HCEC 1CT (cell line): ENCODE data around the gene FCF1.
A peak's percentile ranks its signal among the peaks of the same experiment; 100 is the strongest.

ENCODE experiments used
- DNase-seq: peaks from one replicate; pipeline ENCODE4 v3.0.0-alpha.2; 2017

The FCF1 gene, protein sequence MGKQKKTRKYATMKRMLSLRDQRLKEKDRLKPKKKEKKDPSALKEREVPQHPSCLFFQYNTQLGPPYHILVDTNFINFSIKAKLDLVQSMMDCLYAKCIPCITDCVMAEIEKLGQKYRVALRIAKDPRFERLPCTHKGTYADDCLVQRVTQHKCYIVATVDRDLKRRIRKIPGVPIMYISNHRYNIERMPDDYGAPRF

DNA sequence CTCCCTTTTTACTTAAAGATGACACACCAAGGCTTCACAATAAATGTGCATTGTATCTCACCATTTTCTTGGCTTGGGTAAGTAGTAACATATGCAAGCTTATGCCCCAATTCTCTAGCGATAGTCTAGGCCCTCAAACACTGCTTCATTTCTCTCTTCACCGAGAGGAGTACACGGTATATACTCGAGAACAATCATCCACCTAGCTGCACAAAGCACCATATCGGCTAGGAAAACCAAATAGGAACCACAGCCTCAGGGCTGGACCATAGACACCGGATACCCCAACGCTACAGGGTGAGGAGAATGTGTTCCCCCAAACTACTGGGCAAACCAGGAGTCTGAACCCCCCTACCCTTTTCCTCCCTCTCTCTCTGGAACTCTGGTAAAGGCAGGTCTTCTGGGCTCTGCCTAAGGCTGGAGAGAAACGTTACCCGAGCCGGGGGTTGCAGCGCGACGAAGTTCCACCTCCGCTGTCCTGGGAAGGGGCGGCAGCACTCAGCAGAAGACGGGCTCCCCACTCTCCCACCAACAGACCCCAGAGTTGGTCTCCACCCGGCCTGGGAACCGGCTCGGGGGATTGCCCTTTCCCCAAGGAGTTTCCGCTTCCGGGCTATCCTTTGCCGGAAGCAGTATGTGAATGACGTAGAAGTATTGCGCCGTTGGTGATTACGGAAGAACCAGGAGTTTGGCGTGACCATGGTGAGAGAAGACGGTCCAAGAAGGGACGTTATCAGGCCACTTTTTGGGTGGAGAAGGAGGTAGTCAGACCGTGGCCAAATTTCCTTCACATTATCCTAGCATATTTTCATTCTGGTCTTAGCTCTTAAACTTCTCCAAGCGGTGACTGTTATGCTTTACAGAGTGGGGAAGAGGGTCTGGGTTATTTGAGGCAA is at the start of gene FCF1, which contains the start of gene AREL1:
Gene FCF1 (plus strand): TSS at position 646 of the 896 bp plus-strand sequence. CDS start 54 bp downstream, at position 700.
Gene AREL1 (minus strand): TSS at position 582 of the 896 bp plus-strand sequence. CDS start 27,465 bp downstream, outside the sequence.
- peak; percentile 87 for DNase-seq

DNA sequence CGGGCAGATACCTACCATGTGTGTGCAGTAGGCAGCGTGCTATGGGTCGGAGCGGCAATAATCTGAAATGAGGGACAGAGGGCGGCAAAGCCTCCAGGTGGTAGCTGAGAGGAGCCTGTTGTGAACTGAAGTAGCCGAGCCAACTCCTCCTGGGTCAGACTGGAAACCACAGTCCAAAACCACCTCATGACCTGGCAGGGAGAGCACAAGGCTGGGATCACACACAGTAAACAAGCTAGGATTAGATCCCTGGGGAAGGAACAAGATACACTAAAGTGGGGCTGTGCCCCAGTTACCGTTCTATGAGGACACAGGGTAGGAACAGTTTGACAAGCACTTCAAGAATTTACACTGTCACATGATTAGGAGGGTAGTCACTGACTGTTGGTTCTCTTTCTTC is 49.1 kb upstream of the FCF1 start:
- DNase-seq: peak; percentile 62

DNA sequence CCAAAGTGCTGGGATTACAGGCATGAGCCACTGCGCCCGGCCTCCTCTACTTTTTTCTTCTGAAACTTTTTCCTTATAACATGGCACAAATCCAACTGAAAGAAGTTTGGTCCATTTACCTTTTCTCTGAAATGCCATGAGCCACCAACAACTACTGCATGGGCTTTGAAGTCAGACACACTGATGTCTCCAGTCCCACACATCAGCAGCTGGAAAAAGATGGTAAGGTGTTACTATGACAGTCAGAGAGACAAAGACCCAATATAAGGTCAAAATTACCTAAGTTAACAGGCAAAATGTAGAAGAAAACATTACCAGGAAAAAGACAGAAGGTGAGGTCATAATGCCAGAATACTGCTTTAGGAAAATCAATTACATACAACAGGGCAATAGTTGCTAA is 48.2 kb upstream of the FCF1 start:
- no peak for DNase-seq

DNA sequence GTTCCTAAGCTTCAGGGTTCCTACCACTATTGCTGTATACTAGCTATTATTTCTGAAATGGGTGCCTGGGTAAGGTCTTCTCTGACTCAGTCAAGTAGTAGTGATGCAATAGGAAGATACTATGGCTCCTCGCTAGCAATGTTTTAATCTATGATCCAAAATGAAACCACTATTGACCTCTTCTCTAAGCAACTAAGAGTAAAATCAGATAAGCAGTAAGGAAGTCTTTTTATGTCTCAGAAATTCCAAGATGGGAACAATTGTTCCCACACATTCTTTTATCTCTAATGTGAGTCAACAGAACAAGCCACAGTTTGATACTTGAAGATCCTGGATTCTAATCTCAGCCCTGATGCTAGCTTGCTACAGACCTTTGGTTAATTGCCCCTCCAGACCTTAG is 45.2 kb upstream of the FCF1 start:
- no peak for DNase-seq

DNA sequence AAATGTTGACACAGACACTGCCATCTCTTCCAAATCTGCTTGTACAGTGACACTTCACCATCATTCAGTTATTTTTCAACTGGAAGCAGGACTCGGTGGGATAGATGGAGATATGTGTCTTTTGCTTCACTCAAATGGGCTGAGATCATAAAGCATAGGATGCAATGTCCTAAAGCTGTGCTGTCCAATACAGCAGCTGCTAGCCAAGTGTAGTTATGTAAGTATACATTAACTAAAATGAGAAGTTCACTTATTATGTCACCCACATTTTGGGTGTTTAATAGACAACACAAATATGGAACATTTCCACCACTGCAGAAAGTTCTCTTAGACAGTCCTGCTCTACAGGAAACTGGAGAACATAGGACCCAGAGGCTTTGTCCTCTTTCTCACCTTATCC is 43.7 kb upstream of the FCF1 start:
- no peak for DNase-seq

DNA sequence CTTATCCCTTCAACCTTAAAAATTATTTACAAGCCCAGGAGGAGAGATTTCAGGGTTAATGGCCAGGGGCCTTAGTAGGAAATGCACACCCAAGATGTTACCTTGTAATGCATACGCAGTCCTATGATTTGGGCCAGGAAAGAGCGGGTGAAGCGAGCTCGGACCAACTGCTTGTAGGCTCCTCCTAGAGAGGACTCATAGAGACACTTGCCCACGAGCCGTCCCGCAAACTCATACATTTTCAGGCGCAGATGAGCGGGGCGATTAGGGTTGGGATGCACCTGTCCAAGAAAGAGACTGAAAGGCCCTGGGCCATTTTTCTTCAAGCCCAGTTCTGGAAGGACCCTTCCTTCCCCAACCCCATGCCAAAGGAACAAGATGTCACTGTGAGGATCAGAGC is 43.1 kb upstream of the FCF1 start:
- DNase-seq: no peak

DNA sequence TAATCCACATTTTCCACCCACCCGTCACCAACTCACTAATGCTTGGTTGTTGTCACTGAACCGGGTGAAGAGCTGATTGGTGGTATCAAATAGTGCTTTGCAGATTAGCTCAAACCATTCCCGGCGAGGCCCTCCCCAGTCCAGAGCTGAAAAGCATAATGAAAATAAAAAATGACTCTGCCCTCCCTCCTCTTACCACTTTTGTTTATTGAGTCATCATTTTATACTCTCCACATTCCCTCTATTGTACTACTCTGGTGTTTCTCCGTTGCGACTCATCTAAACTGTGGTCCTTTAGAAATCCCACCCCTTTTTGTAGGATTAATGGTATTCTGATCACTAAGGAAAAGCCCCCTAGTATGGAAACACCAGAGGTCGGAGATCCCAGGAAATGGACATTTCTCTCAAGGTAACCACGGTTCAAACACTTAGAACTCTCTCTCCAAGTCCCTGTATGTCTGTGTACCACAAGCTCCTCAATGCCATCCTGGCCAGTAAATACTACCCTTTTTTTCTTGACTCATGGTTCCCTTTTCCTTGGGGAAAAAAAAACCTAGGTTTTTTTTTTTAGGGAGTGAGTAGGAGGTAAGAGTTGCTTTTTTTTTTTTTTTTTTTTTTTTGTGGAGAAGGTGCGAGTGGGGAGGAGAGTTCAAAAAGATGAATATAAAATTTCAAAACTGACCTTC is 42.1 kb upstream of the FCF1 start:
- peak; percentile 61 for DNase-seq

DNA sequence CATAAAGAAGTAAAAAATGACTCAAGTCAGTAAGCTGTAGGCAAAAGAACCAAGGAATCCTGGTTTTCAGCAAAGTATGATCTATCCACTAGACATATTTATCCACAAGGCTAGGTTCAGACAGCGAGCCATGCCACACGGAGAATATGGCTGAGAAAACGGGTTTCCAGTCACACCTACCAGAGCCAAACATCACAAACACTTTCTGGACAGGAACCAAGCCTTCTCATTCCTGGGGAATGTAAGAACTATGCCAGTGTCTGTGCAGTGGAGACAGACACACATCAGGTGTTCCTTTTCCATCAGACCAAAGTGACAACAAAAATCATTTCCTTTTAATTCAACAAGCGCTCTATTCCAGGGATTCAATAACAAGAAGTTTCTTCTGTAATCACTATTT is 41.2 kb upstream of the FCF1 start:
- DNase-seq: peak; percentile 47

DNA sequence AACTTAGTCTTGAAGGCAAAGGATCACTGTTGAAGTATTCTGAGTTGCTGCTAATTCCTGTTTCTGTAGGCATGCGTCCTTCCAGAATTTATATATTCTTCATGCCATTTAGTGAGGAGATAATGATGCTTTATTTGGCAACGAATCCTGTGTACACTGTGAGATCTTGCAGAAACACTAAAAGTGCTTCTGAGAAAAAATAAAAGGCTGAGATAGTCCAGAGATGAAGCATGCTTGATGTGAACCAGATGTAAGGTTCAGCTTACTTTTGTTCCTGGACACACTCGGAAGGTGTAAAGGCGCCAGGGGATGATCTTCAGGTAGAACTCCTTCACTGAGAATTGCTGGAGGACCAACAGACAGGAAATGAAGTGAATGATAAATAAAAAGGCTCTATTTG is 39.2 kb upstream of the FCF1 start:
- no peak for DNase-seq

DNA sequence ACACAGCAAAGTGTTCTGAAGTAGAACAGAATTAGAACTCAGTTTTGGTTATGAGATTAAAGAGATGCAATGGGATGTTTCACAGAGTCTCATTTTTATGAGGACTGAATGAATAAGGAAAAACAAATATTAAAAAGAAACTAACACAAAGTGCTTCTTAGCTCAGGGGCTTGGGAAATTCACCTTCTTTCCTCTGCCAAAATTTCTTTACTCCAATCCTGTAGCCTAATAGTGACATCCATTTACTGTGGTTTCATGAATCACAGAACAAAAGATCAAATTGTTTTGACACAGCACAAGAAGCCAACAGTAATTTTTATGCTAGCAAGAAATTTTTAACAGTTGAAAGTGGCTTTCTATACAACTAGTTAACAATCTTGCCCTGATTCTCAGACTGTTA is 37.7 kb upstream of the FCF1 start:
- no peak for DNase-seq

DNA sequence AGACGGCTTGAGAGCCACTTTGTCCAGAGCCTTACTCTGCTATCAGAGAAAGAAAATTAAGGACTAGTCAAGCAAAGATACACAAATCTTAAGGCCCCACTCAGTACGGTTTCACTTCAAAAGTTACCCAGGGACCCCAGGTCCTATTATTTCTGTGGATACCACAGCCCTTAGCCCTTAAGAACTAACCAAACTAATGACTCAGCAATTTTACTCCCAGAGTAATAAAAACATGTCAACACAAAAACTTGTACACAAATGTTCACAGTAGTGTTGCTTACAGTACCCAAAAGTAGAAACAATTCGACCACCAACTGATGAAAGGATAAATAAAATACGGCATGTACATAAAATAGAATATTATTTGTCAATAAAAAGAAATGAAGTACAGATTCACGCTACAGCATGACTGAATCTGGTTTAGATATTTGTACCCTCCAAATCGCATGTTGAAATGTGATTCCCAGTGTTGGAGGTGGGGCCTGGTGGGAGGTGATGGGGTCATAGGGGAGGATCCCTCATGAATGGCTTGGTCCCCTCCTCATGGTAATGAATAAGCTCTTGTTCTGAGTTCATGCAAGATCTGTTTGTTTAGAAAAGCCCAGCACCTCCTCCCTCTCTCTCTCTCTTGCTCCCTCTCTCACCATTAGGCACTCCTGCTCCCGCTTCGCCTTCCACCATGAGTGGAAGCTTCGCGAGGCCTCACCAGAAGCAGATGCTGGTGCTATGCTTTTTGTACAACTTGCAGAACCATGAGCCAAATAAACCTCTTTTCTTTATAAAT is 30.6 kb upstream of the FCF1 start:
- no peak for DNase-seq

DNA sequence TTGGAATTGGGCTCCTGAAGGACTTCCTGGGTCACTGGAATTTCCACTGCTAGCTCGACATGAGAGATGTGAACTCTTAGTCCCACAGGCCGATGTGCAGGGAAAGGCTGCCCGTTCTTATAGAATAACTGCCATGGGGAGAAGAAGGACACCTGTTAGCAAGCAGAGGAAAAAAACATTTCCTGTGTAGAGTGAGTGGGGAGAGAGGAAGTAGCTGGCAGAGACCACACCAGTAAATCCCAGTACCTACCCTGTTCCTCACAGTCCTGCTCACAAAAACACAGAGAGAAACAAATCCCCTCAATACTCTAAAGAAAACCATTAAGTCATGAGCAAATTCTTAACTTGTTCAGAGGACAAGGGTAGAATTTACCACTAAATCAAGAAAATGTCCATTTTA is 29.5 kb upstream of the FCF1 start:
- no peak for DNase-seq

DNA sequence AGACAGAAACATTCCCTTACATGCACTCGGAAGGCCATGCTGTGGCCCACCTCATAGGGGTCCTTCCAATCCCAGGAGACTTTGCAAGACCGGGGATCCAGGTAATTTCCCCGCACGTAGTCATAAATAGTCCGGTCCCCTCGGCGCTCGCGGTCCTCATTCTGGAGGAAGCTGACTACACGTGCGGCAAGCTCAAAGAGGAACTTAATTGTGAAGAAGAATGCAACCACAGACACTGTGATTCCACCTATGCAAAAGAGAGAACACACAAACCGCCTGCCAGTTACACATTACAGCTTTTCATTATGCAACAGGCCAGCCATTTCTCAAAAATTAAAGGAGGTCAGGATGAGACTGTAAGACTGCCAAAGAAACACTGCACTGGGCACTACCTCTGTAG is 28.5 kb upstream of the FCF1 start:
- DNase-seq: no peak

DNA sequence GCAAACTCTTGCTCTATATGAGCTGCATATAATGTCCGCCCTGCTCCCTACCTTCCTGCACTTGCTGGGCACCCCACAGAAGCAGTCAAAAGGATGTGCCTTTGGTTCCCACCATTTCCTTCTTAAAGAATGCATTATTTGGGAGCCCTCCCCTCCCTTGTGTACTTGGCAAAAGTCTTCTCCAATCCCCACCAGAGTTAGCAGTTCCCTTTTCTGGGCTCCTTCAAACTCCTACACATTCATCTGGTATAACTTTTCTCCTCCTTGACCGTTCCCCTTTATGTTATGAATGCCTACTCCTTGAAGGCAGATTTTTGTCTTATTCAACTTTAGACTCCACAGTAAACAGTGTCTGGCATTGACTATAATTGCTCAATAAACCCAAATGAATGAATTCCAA is 27.9 kb upstream of the FCF1 start:
- DNase-seq: no peak

DNA sequence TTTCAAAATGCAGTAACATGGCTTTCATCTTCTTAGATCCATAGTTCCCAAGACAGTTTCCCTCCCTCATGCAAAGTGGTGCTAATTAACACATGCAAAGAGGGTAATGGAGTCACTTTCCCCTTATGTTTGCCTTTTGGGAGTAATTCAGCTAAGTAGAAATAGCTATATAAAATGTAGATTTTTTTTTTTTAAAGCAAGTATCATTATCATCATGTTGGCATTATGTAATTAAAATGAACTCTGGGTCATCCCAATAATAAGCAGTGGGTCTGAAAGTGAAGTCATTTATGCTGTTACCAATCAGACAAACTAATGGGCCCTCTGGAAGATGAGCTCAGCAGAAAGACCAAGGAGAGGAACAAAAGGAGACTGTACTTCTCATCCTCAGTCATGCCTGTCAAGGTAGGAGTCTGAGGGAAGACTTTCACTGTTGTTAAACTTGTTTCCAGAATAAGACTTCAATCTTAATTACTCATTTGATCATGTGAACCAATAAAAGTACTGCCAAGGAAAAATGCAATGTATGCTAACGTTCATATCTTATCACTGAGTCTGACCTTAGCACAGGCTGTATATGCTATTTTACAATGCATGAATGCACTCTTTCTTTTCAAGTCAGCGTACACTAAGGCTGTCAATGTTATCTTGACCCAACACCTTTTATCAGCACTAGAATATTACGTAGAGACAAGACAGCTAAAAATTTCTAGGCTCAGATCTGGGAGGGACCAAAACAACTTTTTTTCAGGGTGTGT is 26.8 kb upstream of the FCF1 start:
- no peak for DNase-seq

DNA sequence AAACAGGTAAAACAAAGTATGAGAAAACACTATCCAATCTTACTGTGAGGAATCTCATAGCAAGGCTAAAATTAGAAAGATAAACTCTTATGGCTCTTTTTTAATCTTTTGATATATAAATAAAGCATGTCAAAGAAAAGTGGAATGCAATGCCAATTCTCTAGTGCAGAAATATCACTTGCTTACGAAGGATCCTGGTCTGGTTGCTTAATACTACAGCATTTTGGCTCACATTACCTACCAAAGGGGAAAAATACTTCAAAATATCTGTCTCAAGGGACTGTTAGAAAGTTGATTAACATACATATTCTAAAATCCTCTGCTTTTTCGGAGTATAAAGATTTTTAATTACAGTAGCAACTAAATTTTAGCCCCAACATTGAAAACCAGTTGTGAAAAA is 21.5 kb upstream of the FCF1 start:
- DNase-seq: no peak

DNA sequence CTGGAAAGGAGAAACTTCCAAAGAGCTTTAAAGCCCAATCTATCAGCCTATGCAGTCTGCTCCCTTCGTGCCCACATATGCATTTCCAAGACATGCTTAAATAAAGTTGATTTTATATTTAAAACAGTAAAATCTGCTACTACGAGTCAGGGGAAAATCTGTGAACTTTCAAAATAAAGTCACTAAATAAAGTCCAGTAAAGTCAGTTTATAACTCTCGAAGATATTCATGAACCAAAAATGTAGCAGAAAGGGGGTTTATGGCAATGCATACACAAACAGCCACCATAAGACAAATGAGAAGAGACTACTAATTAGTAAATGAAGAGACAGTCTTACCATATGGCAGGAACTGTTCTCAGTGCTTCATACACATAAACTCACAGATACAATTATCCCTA is 19.8 kb upstream of the FCF1 start:
- DNase-seq: no peak

DNA sequence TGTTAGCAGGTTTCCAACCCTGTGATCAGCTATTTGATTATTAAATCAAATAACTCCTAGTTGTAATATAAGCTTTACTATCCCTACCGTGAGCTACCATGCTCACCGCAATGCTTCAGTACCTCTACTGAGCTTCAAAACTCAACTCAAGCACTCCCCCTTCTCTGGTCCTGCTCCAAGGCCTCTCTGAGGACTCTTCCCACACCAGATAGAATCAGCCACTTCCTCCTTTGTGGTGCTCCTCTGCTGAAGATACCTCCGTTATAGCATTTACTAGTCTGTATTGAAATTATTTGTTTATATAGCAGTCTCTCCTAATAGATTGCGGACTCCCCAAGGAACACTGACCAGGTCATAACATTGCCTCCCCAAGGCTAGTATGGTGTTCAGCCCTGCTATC is 17.5 kb upstream of the FCF1 start:
- DNase-seq: no peak

DNA sequence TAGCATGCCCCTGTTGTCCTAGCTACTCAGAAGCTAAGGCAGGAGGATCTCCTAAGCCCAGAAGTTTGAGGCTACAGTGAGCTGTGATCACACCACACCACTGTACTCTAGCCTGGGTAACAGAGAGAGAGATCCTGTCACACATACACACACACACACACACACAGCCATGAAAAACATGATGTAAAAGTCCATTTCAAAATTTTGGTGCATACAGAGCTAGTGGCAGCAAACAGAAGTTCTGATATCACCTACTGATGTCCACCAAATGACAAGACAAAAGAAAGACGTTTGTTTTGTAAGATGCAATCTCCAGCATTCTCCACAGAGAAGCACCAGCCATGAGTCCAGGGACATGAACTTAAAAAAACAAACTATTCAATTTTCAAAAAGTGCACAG is 15.9 kb upstream of the FCF1 start:
- DNase-seq: no peak

DNA sequence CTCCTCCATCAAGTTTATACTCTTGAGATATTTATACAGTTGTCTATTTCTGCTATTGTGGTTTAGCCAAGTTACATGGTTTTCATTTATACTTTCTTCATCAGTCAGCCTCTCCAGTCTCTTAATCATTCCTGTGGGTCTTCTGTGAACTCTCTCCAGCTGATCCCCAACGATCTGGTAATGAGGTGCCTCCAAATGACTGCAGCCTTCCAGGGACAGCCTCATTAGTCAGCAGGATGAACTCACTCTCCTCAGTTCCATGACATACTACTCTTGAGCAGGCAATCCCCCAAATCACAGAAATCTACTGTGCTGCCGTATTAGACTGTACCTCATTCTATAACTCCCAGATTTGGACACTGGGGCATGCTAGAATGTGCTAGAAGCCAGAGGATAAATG is 15.4 kb upstream of the FCF1 start:
- peak; percentile 89 for DNase-seq

DNA sequence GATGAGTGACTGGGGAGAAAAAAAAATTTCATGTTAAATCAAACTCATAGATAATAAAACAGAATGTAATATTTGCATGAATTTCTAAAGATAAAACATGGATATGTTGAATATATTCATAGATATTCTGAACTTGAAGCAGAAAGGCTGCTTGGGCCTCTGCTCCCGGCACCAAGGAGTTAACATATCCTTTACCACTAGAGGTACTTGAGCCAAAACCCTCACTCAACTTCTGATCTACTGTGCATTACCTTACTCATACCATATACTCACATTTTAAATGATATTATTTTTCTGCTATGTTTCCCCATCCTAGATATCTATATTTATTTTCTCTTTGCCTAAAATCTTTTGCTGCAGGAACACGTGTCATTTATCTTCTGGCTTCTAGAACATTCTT is 15.0 kb upstream of the FCF1 start:
- DNase-seq: no peak

DNA sequence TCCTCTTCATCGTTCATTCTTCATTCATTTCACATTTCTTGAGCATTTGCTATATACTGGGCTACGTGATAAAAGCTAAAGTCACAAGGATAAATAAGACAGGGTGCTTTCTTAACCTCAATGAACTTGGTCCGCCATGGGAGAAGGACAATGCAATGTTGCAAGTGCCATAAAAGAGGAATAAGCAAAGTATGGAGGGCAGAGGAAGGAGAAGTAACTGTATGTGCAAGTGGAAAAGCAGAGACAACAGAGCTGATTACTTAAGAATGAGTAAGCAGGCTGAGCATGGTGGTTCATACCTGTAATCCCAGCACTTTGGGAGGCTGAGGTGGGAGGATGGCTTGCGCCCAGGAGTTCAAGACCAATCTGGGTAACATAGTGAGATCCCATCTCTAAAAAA is 14.5 kb upstream of the FCF1 start:
- no peak for DNase-seq
